ENCODE results near the gene CPEB1.
A peak's percentile ranks its signal among the peaks of the same experiment; 100 is the strongest.

GRCh38 chr15:82540055-82540983, 106.8 kb downstream of the CPEB1 start, which contains the start of gene RPS17:
- peak in 3 of 4 donors; percentile 100 for TF ChIP-seq CTCF (IDR thresholded peaks at IDR 0.05)
- TF ChIP-seq POLR2A (IDR thresholded peaks at IDR 0.05), result peak; percentile 90
